Kidney capillary endothelial cell (primary cell): Measurements from ENCODE around the gene POP7.
"Not testable (repeated sequence)": the region's sequence is repeated elsewhere in the genome, so short reads cannot be mapped to it uniquely, and the experiment has no call there.

Experiments used
- DNase-seq: peaks from one replicate; pipeline ENCODE4 v3.0.0-alpha.2; 2018; ENCODE audit warnings: low spot score

POP7 gene

GRCh38 chr7:100705753-100706671 is at the start of gene POP7:
Gene POP7, plus strand, starts transcription at chr7:100706121. Its CDS starts 710 bp downstream, at chr7:100706831.
- DNase-seq: peak; percentile 93

DNA sequence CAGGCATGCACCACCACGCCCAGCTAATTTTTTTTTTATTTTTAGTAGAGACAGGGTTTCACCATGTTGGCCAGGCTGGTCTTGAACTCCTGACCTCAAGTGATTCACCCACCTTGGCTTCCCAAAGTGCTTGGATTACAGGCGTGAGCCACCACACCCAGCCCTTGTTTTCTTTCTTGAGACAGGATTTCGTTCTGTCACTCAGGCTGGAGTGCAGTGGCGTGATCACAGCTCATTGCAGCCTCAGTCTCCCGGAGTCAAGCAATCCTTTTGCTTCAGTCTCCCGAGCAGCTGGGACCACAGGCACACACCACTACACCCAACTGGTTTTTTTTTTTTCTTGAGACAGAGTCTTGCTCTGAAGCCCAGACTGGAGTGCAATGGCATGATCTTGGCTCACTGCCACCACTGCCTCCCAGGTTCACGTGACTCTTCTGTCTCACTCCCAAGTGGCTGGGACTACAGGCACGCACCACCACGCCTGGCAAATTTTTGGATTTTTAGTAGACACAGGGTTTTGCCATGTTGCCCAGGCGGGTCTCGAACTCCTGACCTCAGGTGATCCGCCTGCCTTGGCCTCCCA is 43.6 kb upstream of the POP7 start:
- DNase-seq: not testable (repeated sequence)

- DNase-seq: no peak
These were observed 40.7 kb upstream of the POP7 start for GRCh38 chr7:100665168-100665726.

GRCh38 chr7:100667331-100668068 is 38.4 kb upstream of the POP7 start:
- no peak for DNase-seq

- no peak for DNase-seq
These were observed 37.9 kb upstream of the POP7 start for GRCh38 chr7:100668069-100668449.

- DNase-seq: not testable (repeated sequence)
These were observed 36.8 kb upstream of the POP7 start for GRCh38 chr7:100669106-100669505.

DNA sequence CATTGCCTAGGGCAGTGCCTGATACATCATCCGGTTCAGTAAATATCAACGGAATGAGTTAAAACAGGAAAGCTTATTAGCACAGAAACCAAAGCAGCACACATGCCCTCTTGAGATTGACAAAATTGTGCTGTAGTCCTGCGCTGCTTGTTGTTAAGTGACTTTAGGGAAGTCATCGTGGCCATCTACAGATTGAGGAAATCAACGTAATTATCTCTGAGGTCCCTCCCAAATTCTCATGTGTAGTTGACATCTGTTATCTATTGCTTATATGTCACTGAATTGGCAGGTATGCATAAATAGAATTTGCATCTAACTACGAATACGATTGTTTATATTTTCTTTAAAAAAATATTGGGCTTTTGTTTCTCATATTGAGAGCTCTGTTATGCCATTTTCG is 35.8 kb upstream of the POP7 start:
- DNase-seq: no peak

- no peak for DNase-seq
These were observed 34.3 kb upstream of the POP7 start for GRCh38 chr7:100671353-100672327.

GRCh38 chr7:100673302-100673941 is 32.5 kb upstream of the POP7 start, which contains the start of gene GNB2:
Gene GNB2, plus strand, starts transcription at chr7:100673740. Its CDS starts 2,526 bp downstream, at chr7:100676266.
- DNase-seq: peak; percentile 97

DNA sequence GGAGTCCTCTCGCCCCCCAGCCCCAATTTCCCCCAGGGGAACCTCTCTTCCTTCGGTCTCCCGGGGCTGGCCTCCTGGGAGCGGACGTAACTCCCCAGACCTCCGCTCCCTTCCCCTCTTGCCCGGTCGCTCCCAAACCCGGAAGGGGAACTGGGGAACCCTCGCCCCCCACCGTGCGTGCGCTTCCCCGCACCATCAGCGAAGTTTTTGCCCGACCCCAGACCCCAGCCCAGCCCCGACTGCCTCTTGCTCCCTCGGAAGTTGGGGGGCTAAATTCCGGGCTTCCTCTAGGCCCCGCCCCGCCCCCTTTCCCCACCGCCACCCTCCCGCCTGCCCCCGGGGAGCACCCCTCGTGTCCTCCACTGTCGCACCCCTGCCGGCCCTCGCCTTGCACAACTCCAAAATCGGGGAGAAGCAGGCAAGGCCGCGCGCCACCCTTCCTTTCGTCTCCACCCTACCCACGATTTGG is 31.9 kb upstream of the POP7 start:
- DNase-seq: no peak

DNA sequence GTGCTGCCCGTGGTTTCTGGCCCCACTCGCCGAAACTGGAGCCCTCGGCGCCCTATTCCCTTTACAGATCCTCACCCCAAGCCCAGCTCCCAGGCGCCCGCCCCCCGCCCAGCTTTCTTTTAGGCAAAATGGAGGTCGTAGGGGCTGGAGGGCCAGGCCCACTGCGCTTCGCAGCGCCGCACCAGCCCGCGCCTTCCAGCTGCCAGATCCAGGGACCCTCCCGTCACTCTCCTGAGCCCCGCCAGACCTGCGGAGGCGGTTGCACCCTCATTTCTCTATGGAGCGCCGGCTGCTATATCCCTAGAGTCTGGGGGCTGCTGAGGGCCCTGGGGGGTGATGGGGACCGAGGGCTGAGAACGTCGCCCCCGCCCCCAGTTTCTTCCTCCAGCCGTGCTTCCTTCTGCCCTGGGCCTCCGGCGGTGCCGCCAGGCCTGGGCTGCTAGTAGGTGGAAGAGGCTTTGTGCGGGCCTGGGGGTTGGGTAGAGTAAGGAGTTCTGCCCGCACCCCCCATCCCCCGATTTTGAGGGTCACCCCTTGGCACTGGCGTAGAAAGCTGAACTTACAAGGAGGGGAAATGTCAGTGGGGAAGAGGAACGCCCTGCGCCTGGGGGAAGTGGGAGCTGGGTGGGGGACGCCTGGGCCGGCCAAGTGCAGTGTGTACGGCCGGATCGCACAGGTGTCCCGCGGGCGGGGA is 31.4 kb upstream of the POP7 start:
- DNase-seq: no peak

- no peak for DNase-seq
These were observed 30.8 kb upstream of the POP7 start for GRCh38 chr7:100675105-100675451.

DNA sequence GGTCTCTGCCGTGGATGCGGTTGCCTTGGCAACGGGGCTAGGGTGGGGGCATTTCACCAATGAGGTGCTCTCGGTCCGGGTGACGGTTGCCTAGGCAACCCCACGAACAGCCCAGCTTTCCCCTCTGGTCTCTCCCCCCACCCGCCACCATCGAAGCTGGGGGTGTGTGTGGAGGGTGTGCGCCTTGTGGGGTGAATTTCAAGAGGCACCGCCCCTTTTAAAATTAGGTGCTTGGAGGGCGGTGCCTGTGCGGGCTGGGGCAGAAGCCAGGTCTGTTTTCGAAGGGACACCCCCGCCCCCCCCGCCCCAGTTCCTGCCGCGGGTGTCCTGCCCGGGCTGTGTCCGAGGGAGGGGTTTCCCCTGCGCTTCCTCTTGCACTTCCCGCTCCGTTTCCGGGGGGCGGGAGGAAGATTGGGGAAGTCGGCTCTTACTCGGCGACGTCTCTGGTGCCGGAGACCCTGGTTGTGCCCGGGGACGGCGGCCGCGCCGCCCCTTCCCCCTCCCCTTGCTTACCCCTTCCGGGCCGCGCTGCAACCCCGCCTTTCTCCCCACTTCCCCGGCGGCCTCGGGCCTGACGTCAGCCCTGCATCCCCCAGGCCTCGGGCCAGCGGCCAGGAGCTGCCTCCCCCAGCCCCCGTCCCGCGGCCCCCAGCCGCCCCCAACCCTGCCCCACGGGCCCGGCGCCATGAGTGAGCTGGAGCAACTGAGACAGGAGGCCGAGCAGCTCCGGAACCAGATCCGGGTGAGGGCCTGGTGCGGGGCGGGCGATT is 30.2 kb upstream of the POP7 start:
- DNase-seq: peak; percentile 43

DNA sequence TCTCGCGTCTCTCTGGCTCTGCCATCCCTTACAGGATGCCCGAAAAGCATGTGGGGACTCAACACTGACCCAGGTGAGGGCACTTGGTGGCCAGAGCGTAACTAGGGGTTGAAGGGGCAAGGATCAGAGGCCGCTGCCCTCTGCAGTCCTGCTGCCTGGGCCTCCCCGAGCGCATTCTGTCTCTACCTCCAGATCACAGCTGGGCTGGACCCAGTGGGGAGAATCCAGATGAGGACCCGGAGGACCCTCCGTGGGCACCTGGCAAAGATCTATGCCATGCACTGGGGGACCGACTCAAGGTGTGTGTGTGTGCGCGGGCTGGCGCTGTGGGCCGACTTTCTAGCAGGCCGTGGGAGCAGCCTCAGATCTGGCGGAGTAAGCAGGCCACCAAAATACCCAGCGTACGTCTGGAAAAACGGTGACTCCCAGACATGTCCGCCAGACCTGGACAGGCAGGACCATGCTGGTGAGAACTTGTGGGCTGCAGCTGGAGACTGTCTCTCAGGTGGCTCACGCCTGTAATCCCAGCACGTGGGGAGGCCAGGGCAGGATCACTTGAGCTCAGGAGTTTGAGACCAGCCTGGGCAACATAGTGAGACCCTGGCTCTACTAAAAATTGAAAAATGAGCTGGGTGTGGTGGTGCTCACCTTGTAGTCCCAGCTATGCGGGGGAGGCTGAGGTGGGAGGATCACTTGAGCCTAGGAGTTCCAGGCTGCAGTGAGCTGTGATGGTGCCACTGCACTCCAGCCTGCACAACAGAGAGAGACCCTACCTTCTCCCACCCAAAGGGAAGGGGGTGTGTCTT is 29.2 kb upstream of the POP7 start:
- DNase-seq: no peak

GRCh38 chr7:100677308-100678267 is 28.3 kb upstream of the POP7 start:
- DNase-seq: no peak

- DNase-seq: no peak
These were observed 27.5 kb upstream of the POP7 start for GRCh38 chr7:100678291-100678984.
